CD14-positive monocyte (primary cell): Measurements from ENCODE around the gene EML6. TPM values are rescaled to one million over a fixed set of nuclear protein-coding genes. Genes with fewer than 3 reads are reported as not detected.

ENCODE experiments used
- DNase-seq, 3 donors: peaks; one replicate each; pipeline ENCODE4 v3.0.0-alpha.2; 2011 to 2022
- H2AFZ ChIP-seq: 2 replicates; pipeline ENCODE4 v1.6.0; 2012; ENCODE audit warnings: mild to moderate bottlenecking, low read depth, low read length, inconsistent platforms; ENCODE audit not compliant: insufficient read depth, poor library complexity, severe bottlenecking
- H3K27ac ChIP-seq, 2 donors: 1 replicate in 1 of 2; 2 replicates in 1 of 2; pipeline ENCODE4 v1.5.1; 2012 to 2013; ENCODE audit warnings: low read length in 2 of 2, control low read depth in 1 of 2, inconsistent platforms in 1 of 2, low read depth in 1 of 2, mild to moderate bottlenecking in 1 of 2
- H3K27me3 ChIP-seq, 2 donors: one replicate each; pipeline versions ENCODE4 v1.6.0 to v1.6.1; 2011 to 2013; ENCODE audit warnings: low read length in 2 of 2; ENCODE audit not compliant: control insufficient read depth in 2 of 2, insufficient read depth in 2 of 2
- H3K36me3 ChIP-seq, 2 donors: replicated peaks in 1 of 2; 1 replicate in 1 of 2; 2 replicates in 1 of 2; pipeline versions ENCODE4 v1.5.1 to v1.6.1; 2012 to 2013; ENCODE audit warnings: low read length in 2 of 2, control low read depth in 1 of 2, inconsistent platforms in 1 of 2, mild to moderate bottlenecking in 1 of 2; ENCODE audit not compliant: insufficient read depth in 2 of 2, control insufficient read depth in 1 of 2
- H3K4me1 ChIP-seq, 2 donors: 1 replicate in 1 of 2; 2 replicates in 1 of 2; pipeline versions ENCODE4 v1.5.1 to v1.6.1; 2012 to 2013; ENCODE audit warnings: low read length in 2 of 2, control low read depth in 1 of 2, inconsistent platforms in 1 of 2, mild to moderate bottlenecking in 1 of 2, moderate library complexity in 1 of 2; ENCODE audit not compliant: insufficient read depth in 2 of 2, control insufficient read depth in 1 of 2
- H3K4me2 ChIP-seq: replicated peaks from 2 replicates; pipeline ENCODE3; 2012; ENCODE audit warnings: low read length, moderate library complexity, mild to moderate bottlenecking; ENCODE audit not compliant: poor library complexity, severe bottlenecking; ENCODE audit errors: extremely low read depth
- H3K4me3 ChIP-seq, 3 experiments: fragments of 200-600 bp in 1 of 3; sonication (generic) in 1 of 3; replicated peaks in 1 of 3; 1 replicate in 2 of 3; 2 replicates in 1 of 3; pipeline ENCODE4 v1.5.1; 2011 to 2013; ENCODE audit warnings: low read length in 3 of 3, mild to moderate bottlenecking in 3 of 3, control low read depth in 2 of 3, low read depth in 2 of 3, inconsistent platforms in 1 of 3, moderate library complexity in 1 of 3
- H3K79me2 ChIP-seq: 2 replicates; pipeline ENCODE4 v1.6.0; 2012; ENCODE audit warnings: mild to moderate bottlenecking, control low read depth, inconsistent platforms, low read length, moderate library complexity; ENCODE audit not compliant: insufficient read depth
- H3K9ac ChIP-seq: 2 replicates; pipeline ENCODE4 v1.6.0; 2017; ENCODE audit warnings: low read length, mild to moderate bottlenecking; ENCODE audit not compliant: insufficient read depth, poor library complexity, severe bottlenecking
- H3K9me3 ChIP-seq, 2 donors: replicated peaks in 1 of 2; 1 replicate in 1 of 2; 2 replicates in 1 of 2; pipeline versions ENCODE4 v1.5.1 to v1.6.1; 2012 to 2013; ENCODE audit warnings: low read length in 2 of 2, control low read depth in 1 of 2; ENCODE audit not compliant: control insufficient read depth in 1 of 2, insufficient read depth in 1 of 2
- H4K20me1 ChIP-seq: 2 replicates; pipeline ENCODE4 v1.6.0; 2012; ENCODE audit warnings: mild to moderate bottlenecking, low read length, control low read depth, moderate library complexity; ENCODE audit not compliant: insufficient read depth
- H3K27ac Mint-ChIP-seq, 7 donors: one replicate each; pipeline ENCODE4 v1.8.0; 2020; ENCODE audit warnings: mild to moderate bottlenecking in 7 of 7, mixed read lengths in 7 of 7, moderate library complexity in 6 of 7, inconsistent platforms in 2 of 7
- H3K27me3 Mint-ChIP-seq, 3 donors: one replicate each; pipeline ENCODE4 v1.8.0; 2021 to 2022; ENCODE audit warnings: low read depth in 3 of 3, mild to moderate bottlenecking in 3 of 3, mixed read lengths in 3 of 3, moderate library complexity in 3 of 3, inconsistent platforms in 1 of 3
- H3K36me3 Mint-ChIP-seq, 2 donors: one replicate each; pipeline ENCODE4 v1.8.0; 2020; ENCODE audit warnings: mixed read lengths in 2 of 2, inconsistent platforms in 1 of 2, mild to moderate bottlenecking in 1 of 2
- H3K4me1 Mint-ChIP-seq: one replicate; pipeline ENCODE4 v1.8.0; 2020; ENCODE audit warnings: mild to moderate bottlenecking, mixed read lengths
- H3K4me3 Mint-ChIP-seq, 2 donors: one replicate each; pipeline ENCODE4 v1.8.0; 2020; ENCODE audit warnings: mild to moderate bottlenecking in 2 of 2, mixed read lengths in 2 of 2, moderate library complexity in 1 of 2
- H3K9me3 Mint-ChIP-seq, 7 donors: one replicate each; pipeline ENCODE4 v1.8.0; 2020 to 2022; ENCODE audit warnings: mixed read lengths in 7 of 7, mild to moderate bottlenecking in 6 of 7, moderate library complexity in 6 of 7, inconsistent platforms in 2 of 7
- WGBS: methylation state at CpG from one replicate; pipeline ENCODE4 v1.1.5; 2013; ENCODE audit warnings: missing lambda C conversion rate; ENCODE audit not compliant: insufficient coverage; 5-methylcytosine and 5-hydroxymethylcytosine counted together
- intact Hi-C, 2 donors: fragments of 100-400 bp; cut with micrococcal nuclease; formaldehyde crosslinking; loops; one replicate each; pipeline versions ENCODE4 v1.15.0 to v1.15.1; 2023
- polyA plus RNA-seq, 3 donors: library from polyadenylated mRNA; depleted of rRNA in 1 of 3; unstranded in 2 of 3; stranded (reverse) in 1 of 3; fragments of 300-500 nt in 2 of 3; fragments of >200 nt in 1 of 3; fragmentation: Illumina TruSeq in 2 of 3; gene quantifications; 1 replicate in 2 of 3; 2 replicates in 1 of 3; pipeline ENCODE4 v1.2.3, GENCODE V29; 2012 to 2021
- TF ChIP-seq, protein P1 (sequence below): fragments of 200-600 bp; IDR thresholded peaks from one replicate; pipeline ENCODE4 v1.8.0; 2022; ENCODE audit warnings: antibody characterized with exemption, mild to moderate bottlenecking

The EML6 gene
- polyA plus RNA-seq, 3 donors: 0.79 TPM; not detected in 2

DNA sequence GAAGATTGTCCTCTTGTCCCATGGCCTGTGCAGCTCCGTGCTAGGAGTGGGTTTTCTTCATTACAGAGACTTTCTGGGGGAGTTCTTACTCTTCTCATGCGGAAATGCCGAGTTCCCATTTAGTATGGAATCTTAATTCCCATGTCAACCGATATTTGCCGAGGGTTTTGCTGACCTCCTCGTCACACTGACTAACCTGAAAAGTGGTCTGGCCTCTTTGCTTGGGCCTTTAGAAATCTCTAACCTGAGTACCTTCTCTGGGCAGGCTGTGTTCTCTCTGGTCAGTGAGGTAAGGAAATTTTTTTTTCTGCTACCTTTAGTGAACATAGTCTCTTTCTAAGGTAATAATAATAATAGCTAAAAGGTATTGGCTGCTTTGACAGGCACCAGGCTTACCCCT lies 10.9 kb upstream of the EML6 start:
- 93% methylated on average over 6 of the region's 6 CpGs for WGBS
- H3K4me3 Mint-ChIP-seq: no peak overlapping the region
- Histone ChIP-seq H3K9ac (no peak overlapping the region), H3K27me3 (peaks cover 10 to 32% of the 10 kb centered on the region in 2 donors), H3K4me3 (no peak overlapping the region), H3K27ac (no peak overlapping the region), H3K4me1 (peaks cover 11 to 15% of the 10 kb centered on the region in 2 donors), H2AFZ (no peak overlapping the region), H3K36me3 (no peaks in the 10 kb centered on the region), H3K4me2 (no peak overlapping the region), H3K9me3 (no peaks in the 10 kb centered on the region), H3K79me2 (no peaks in the 10 kb centered on the region), H4K20me1 (no peaks in the 10 kb centered on the region)
- peaks cover 22 to 35% (median 32%) of the 10 kb centered on the region in 3 donors for H3K27me3 Mint-ChIP-seq
- H3K4me1 Mint-ChIP-seq: peaks cover 20% of the 10 kb centered on the region
- TF ChIP-seq, protein P1, sequence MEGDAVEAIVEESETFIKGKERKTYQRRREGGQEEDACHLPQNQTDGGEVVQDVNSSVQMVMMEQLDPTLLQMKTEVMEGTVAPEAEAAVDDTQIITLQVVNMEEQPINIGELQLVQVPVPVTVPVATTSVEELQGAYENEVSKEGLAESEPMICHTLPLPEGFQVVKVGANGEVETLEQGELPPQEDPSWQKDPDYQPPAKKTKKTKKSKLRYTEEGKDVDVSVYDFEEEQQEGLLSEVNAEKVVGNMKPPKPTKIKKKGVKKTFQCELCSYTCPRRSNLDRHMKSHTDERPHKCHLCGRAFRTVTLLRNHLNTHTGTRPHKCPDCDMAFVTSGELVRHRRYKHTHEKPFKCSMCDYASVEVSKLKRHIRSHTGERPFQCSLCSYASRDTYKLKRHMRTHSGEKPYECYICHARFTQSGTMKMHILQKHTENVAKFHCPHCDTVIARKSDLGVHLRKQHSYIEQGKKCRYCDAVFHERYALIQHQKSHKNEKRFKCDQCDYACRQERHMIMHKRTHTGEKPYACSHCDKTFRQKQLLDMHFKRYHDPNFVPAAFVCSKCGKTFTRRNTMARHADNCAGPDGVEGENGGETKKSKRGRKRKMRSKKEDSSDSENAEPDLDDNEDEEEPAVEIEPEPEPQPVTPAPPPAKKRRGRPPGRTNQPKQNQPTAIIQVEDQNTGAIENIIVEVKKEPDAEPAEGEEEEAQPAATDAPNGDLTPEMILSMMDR: no peak
- no peak overlapping the region for H3K27ac Mint-ChIP-seq
- intact Hi-C loops: no loop called here
- H3K36me3 Mint-ChIP-seq: peaks cover 0 to 10% of the 10 kb centered on the region in 2 donors
- no peak for DNase-seq
- H3K9me3 Mint-ChIP-seq: peaks cover 0 to 6% (median 0%) of the 10 kb centered on the region in 7 donors

DNA sequence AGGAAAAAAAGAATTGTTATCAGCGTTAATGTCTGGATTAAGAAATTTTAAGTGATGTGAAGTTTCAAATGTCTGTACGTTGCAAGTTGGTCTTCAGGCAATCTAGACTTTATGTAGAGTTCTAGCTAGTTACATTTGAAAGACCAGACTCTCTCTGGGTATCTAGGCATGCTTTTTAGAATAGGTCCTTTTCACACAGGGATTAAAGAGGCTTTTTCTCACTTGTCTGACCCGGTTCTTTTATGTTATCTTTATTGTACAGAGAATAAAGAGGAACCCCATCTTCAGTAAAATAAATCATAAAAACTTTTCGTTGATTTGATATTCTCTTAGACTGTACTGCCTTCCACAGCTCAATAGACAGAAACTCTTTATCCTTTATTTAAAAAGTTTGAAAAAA lies 8.5 kb upstream of the EML6 start:
- no peak for DNase-seq
- H2AFZ ChIP-seq: no peak overlapping the region
- intact Hi-C loops: no loop called here
- peaks cover 0 to 2% (median 0%) of the 10 kb centered on the region in 7 donors for H3K9me3 Mint-ChIP-seq
- H3K9me3 ChIP-seq: no peaks in the 10 kb centered on the region
- no peaks in the 10 kb centered on the region for H3K36me3 ChIP-seq
- H3K36me3 Mint-ChIP-seq: peaks cover 0 to 4% of the 10 kb centered on the region in 2 donors
- peaks cover 5% of the 10 kb centered on the region for H3K4me1 Mint-ChIP-seq
- no peak overlapping the region for H3K4me2 ChIP-seq
- no peaks in the 10 kb centered on the region for H3K79me2 ChIP-seq
- no peak overlapping the region for H3K27ac Mint-ChIP-seq
- TF ChIP-seq, protein P1: no peak
- no peak overlapping the region for H3K4me3 ChIP-seq
- no peak overlapping the region for H3K27ac ChIP-seq
- no peaks in the 10 kb centered on the region for H4K20me1 ChIP-seq
- H3K4me3 Mint-ChIP-seq: no peak overlapping the region
- H3K27me3 ChIP-seq: peaks cover 3 to 12% of the 10 kb centered on the region in 2 donors
- no peaks in the 10 kb centered on the region for H3K4me1 ChIP-seq
- WGBS: 70% methylated on average over 2 of the region's 4 CpGs
- H3K9ac ChIP-seq: no peak overlapping the region
- peaks cover 11 to 25% (median 16%) of the 10 kb centered on the region in 3 donors for H3K27me3 Mint-ChIP-seq
